HCT116 (cell line): ENCODE data around the gene RND2. TPM values are rescaled to one million over a fixed set of nuclear protein-coding genes. Genes with fewer than 3 reads are reported as not detected.
A peak's percentile ranks its signal among the peaks of the same experiment; 100 is the strongest.

Experiments
- ATAC-seq: fragments of 200-7000 bp; cut with Tn5 transposase; 2 replicates; pipeline ENCODE4 v1.9.1; 2020; ENCODE audit warnings: mild to moderate bottlenecking, moderate library complexity
- BruUV-seq: library from RNA; stranded (reverse); fragments of 400-500 nt; replicated peaks from 2 replicates; lab custom pipeline; 2021; lab: Mats Ljungman, UMichigan
- CTCF ChIA-PET: fragments of 300-600 bp; sonication (Branson Sonifier 250); formaldehyde crosslinking; loops from one replicate; lab custom pipeline; 2021; ENCODE audit warnings: antibody characterized with exemption; lab: Charles Lee
- POLR2A ChIA-PET: fragments of 300-600, 350-600 bp; sonication (Branson Sonifier 250); formaldehyde crosslinking; loops from one replicate; lab custom pipeline; 2021; ENCODE audit warnings: antibody characterized with exemption; lab: Charles Lee
- RAD21 ChIA-PET, 2 experiments: fragments of 300-600 bp; sonication (Branson Sonifier 250); formaldehyde crosslinking; loops; one replicate each; lab custom pipeline; 2023; ENCODE audit warnings: low total read pairs in 2 of 2; ENCODE audit not compliant: uncharacterized antibody in 2 of 2, unreplicated experiment in 2 of 2, low non-redundant PET in 1 of 2; lab: Charles Lee
- DNase-seq: peaks from one replicate; pipeline ENCODE4 v3.0.0-alpha.2; 2010; ENCODE audit warnings: low read depth, low spot score
- H2AFZ ChIP-seq: fragments of 200-600 bp; shearing (Covaris generic), sonication (generic); 2 replicates; pipeline ENCODE4 v1.6.1; 2017; ENCODE audit warnings: low read depth, mixed run types, mixed read lengths, antibody characterized with exemption, low read length; ENCODE audit not compliant: poor library complexity, severe bottlenecking
- H3K27ac ChIP-seq: 2 replicates; pipeline ENCODE4 v1.5.1; 2012; ENCODE audit warnings: low read depth, low read length
- H3K27me3 ChIP-seq: fragments of 200-600 bp; sonication (generic); 2 replicates; pipeline ENCODE4 v1.6.1; 2016; ENCODE audit warnings: mixed run types, low read length, mixed read lengths; ENCODE audit not compliant: insufficient read depth
- H3K36me3 ChIP-seq, 2 experiments: fragments of 200-500 bp in 1 of 2; fragments of 200-600 bp in 1 of 2; sonication (Bioruptor generic) in 1 of 2; sonication (generic) in 1 of 2; 2 replicates each; pipeline versions ENCODE4 v1.5.1 to v1.6.1; 2014 to 2016; ENCODE audit warnings: low read length in 2 of 2, inconsistent platforms in 1 of 2, mixed read lengths in 1 of 2, mixed run types in 1 of 2; ENCODE audit not compliant: insufficient read depth in 2 of 2, control insufficient read depth in 1 of 2
- H3K4me1 ChIP-seq, 2 experiments: fragments of 200-600 bp in 1 of 2; sonication (generic) in 1 of 2; 2 replicates each; pipeline versions ENCODE4 v1.5.1 to v1.6.1; 2012 to 2017; ENCODE audit warnings: low read length in 2 of 2, inconsistent platforms in 1 of 2, mild to moderate bottlenecking in 1 of 2, mixed read lengths in 1 of 2, mixed run types in 1 of 2, moderate library complexity in 1 of 2; ENCODE audit not compliant: insufficient read depth in 2 of 2, control insufficient read depth in 1 of 2
- H3K4me2 ChIP-seq: fragments of 200-600 bp; sonication (generic); 2 replicates; pipeline ENCODE4 v1.6.1; 2017; ENCODE audit warnings: mixed run types, low read length, mixed read lengths
- H3K4me3 ChIP-seq, 2 experiments: fragments of 200-600 bp in 1 of 2; sonication (generic) in 1 of 2; replicated peaks in 1 of 2; 2 replicates each; pipeline ENCODE4 v1.5.1; 2011 to 2016; ENCODE audit warnings: low read length in 2 of 2, control low read depth in 1 of 2, low read depth in 1 of 2, mild to moderate bottlenecking in 1 of 2, mixed read lengths in 1 of 2, mixed run types in 1 of 2
- H3K79me2 ChIP-seq: fragments of 200-600 bp; sonication (generic); 2 replicates; pipeline ENCODE4 v1.6.1; 2017; ENCODE audit warnings: mild to moderate bottlenecking, mixed run types, low read length, moderate library complexity, mixed read lengths; ENCODE audit not compliant: insufficient read depth
- H3K9ac ChIP-seq: fragments of 200-600 bp; sonication (generic); 2 replicates; pipeline ENCODE4 v1.6.1; 2016; ENCODE audit warnings: low read length, mixed read lengths
- H3K9me2 ChIP-seq: fragments of 200-600 bp; sonication (generic), shearing (Covaris generic); 2 replicates; pipeline ENCODE4 v1.6.1; 2017; ENCODE audit warnings: mixed run types, mild to moderate bottlenecking, moderate library complexity; ENCODE audit not compliant: insufficient read depth
- H3K9me3 ChIP-seq, 2 experiments: fragments of 200-500 bp in 1 of 2; fragments of 200-600 bp in 1 of 2; sonication (Bioruptor generic) in 1 of 2; sonication (generic) in 1 of 2; 2 replicates each; pipeline ENCODE4 v1.6.1; 2014 to 2017; ENCODE audit warnings: low read length in 2 of 2, mixed read lengths in 2 of 2, inconsistent platforms in 1 of 2, low read depth in 1 of 2, mild to moderate bottlenecking in 1 of 2, mixed run types in 1 of 2, moderate library complexity in 1 of 2; ENCODE audit not compliant: control insufficient read depth in 1 of 2, insufficient read depth in 1 of 2
- H4K20me1 ChIP-seq: fragments of 200-600 bp; sonication (generic), shearing (Covaris generic); 2 replicates; pipeline ENCODE4 v1.6.1; 2017; ENCODE audit warnings: mixed run types, mild to moderate bottlenecking, moderate library complexity; ENCODE audit not compliant: insufficient read depth
- EZH2phosphoT487 ChIP-seq: fragments of 200-600 bp; IDR thresholded peaks from 2 replicates; pipeline ENCODE4 v1.6.1; 2018; ENCODE audit warnings: antibody characterized with exemption, borderline replicate concordance
- JUND ChIP-seq: IDR thresholded peaks from 2 replicates; pipeline ENCODE4 v1.6.1; 2012
- MAX ChIP-seq: IDR thresholded peaks from 2 replicates; pipeline ENCODE4 v1.6.1; 2012
- POLR2AphosphoS5 ChIP-seq: IDR thresholded peaks from 2 replicates; pipeline ENCODE4 v1.6.1; 2011; ENCODE audit warnings: mild to moderate bottlenecking, low read depth, low read length, moderate library complexity
- intact Hi-C: fragments of 100-400 bp; cut with micrococcal nuclease; formaldehyde crosslinking; loops from 2 replicates; pipeline ENCODE4 v1.10.0; 2022
- total RNA-seq: library from RNA; stranded (reverse); gene quantifications from one replicate; pipeline ENCODE4 v1.2.1, GENCODE V29; 2021; ENCODE audit not compliant: unreplicated experiment

Gene RND2
- total RNA-seq, 1 experiment from 2014 or later, result 0.66 TPM

GRCh38 chr17:43015579-43015978, 9.5 kb upstream of the RND2 start:
- RAD21 ChIA-PET, result no interaction called here

GRCh38 chr17:43016216-43016615, 8.8 kb upstream of the RND2 start:
- DNase-seq (no peak), ATAC-seq (no peak)
- peaks cover 3 to 24% of the 10 kb centered on the region in 2 experiments; a peak in 3 of 4 replicates for H3K4me1 ChIP-seq
- no peak overlapping the region for H3K4me3 ChIP-seq
- H3K27ac ChIP-seq, result no peak overlapping the region
- ChIA-PET CTCF (no interaction called here), RAD21 (no interaction called here), POLR2A (no interaction called here)
- TF ChIP-seq MAX (no peak), POLR2AphosphoS5 (0 out of 2 replicates have a peak, but pooled peaks have one; percentile 5), EZH2phosphoT487 (no peak)
- no peaks in the 10 kb centered on the region for H3K9me3 ChIP-seq
- peaks cover 0 to 9% of the 10 kb centered on the region in 2 experiments; a peak in 3 of 4 replicates for H3K36me3 ChIP-seq
- no TSS peak for BruUV-seq
- H3K9ac ChIP-seq, result no peak overlapping the region
- H4K20me1 ChIP-seq, result no peaks in the 10 kb centered on the region
- H3K27me3 ChIP-seq, result no peaks in the 10 kb centered on the region
- intact Hi-C loops, result no loop called here
- no peaks in the 10 kb centered on the region for H3K9me2 ChIP-seq
- peaks cover 4% of the 10 kb centered on the region; the same call in 1 of the 2 replicates for H3K79me2 ChIP-seq
- H2AFZ ChIP-seq, result no peak overlapping the region
- no peak overlapping the region for H3K4me2 ChIP-seq

More at GRCh38 chr17:43015579-43015978, 9.5 kb upstream of the RND2 start:
- Histone ChIP-seq H3K9me2 (no peaks in the 10 kb centered on the region), H3K27ac (no peak overlapping the region), H3K9ac (no peak overlapping the region), H4K20me1 (no peaks in the 10 kb centered on the region), H3K4me1 (peaks cover 8 to 25% of the 10 kb centered on the region in 2 experiments; a peak in 3 of 4 replicates), H3K79me2 (no peaks in the 10 kb centered on the region; the same call in 1 of the 2 replicates), H3K4me2 (no peak overlapping the region), H3K4me3 (no peak overlapping the region), H3K9me3 (no peaks in the 10 kb centered on the region), H3K36me3 (peaks cover 0 to 9% of the 10 kb centered on the region in 2 experiments; a peak in 3 of 4 replicates), H2AFZ (no peak overlapping the region), H3K27me3 (no peaks in the 10 kb centered on the region)
- DNase-seq, result no peak
- ATAC-seq, result no peak
- BruUV-seq, result no TSS peak
- TF ChIP-seq POLR2AphosphoS5 (0 out of 2 replicates have a peak, but pooled peaks have one; percentile 13), JUND (no peak)
- ChIA-PET CTCF (no interaction called here), POLR2A (no interaction called here)
- intact Hi-C loops, result no loop called here
